Epithelial cell of esophagus (primary cell): ENCODE measurements around the gene CCDC152.
A peak's percentile ranks its signal among the peaks of the same experiment; 100 is the strongest.

Source experiments
- DNase-seq: peaks from one replicate; pipeline ENCODE4 v3.0.0; 2010; ENCODE audit warnings: low read depth
- H3K4me3 ChIP-seq: 2 replicates; pipeline ENCODE4 v1.5.1; 2011; ENCODE audit warnings: mild to moderate bottlenecking, low read length, control low read depth
- CTCF ChIP-seq: IDR thresholded peaks from 2 replicates; pipeline ENCODE4 v1.5.1; 2011; ENCODE audit warnings: low read depth, mild to moderate bottlenecking, low read length, control low read depth, inconsistent platforms; ENCODE audit not compliant: insufficient read depth; ENCODE audit errors: missing control alignments

The CCDC152 gene

GRCh38 chr5:42825422-42826148 lies 69.0 kb downstream of the CCDC152 start:
- TF ChIP-seq CTCF = no peak
- DNase-seq = no peak

GRCh38 chr5:42826757-42827515 lies 70.3 kb downstream of the CCDC152 start:
- TF ChIP-seq CTCF = no peak
- DNase-seq = no peak
- H3K4me3 ChIP-seq = no peak overlapping the region

More at GRCh38 chr5:42825422-42826148, 69.0 kb downstream of the CCDC152 start:
- H3K4me3 ChIP-seq = no peak overlapping the region

GRCh38 chr5:42828671-42829070 lies 72.1 kb downstream of the CCDC152 start:
- DNase-seq = no peak
- no peak for TF ChIP-seq CTCF
- no peak overlapping the region for H3K4me3 ChIP-seq

GRCh38 chr5:42830924-42831323 lies 74.3 kb downstream of the CCDC152 start:
- no peak for DNase-seq
- no peak for TF ChIP-seq CTCF
- no peak overlapping the region for H3K4me3 ChIP-seq

GRCh38 chr5:42832060-42832459 lies 75.4 kb downstream of the CCDC152 start:
- TF ChIP-seq CTCF = no peak
- no peak overlapping the region for H3K4me3 ChIP-seq
- peak; percentile 46 for DNase-seq

- DNase-seq = no peak
- TF ChIP-seq CTCF = no peak
- H3K4me3 ChIP-seq = no peak overlapping the region
Measured at GRCh38 chr5:42836070-42836769, 79.6 kb downstream of the CCDC152 start.
